ENCODE results near the gene LRRFIP2.
"Not testable (repeated sequence)": the region's sequence is repeated elsewhere in the genome, so short reads cannot be mapped to it uniquely, and the experiment has no call there.

The LRRFIP2 gene

GRCh38 chr3:37143821-37144220 is 30.6 kb downstream of the LRRFIP2 start:
- DNase-seq (ENCODE audit: low read depth) = no peak

GRCh38 chr3:37141676-37142075 is 32.7 kb downstream of the LRRFIP2 start:
- peak; percentile 21 for DNase-seq (ENCODE audit: low read depth)

- DNase-seq (ENCODE audit: low read depth) = no peak
Measured at GRCh38 chr3:37140899-37141541, 33.4 kb downstream of the LRRFIP2 start.

GRCh38 chr3:37139567-37140052 is 34.8 kb downstream of the LRRFIP2 start:
- no peak for DNase-seq (ENCODE audit: low read depth)

GRCh38 chr3:37138816-37139215 is 35.6 kb downstream of the LRRFIP2 start:
- no peak for DNase-seq (ENCODE audit: low read depth)

- DNase-seq (ENCODE audit: low read depth) = no peak
Measured at GRCh38 chr3:37137516-37137915, 36.9 kb downstream of the LRRFIP2 start.

- no peak for DNase-seq (ENCODE audit: low read depth)
Measured at GRCh38 chr3:37136067-37136466, 38.3 kb downstream of the LRRFIP2 start.

- peak; percentile 68 for DNase-seq (ENCODE audit: low read depth)
Measured at GRCh38 chr3:37135561-37135960, 38.8 kb downstream of the LRRFIP2 start.

GRCh38 chr3:37132334-37132733 is 42.0 kb downstream of the LRRFIP2 start:
- DNase-seq (ENCODE audit: low read depth) = no peak

- DNase-seq (ENCODE audit: low read depth) = no peak
Measured at GRCh38 chr3:37131860-37132144, 42.6 kb downstream of the LRRFIP2 start.

- DNase-seq (ENCODE audit: low read depth) = no peak
Measured at GRCh38 chr3:37130984-37131859, 43.2 kb downstream of the LRRFIP2 start.

GRCh38 chr3:37130448-37130847 is 43.9 kb downstream of the LRRFIP2 start:
- no peak for DNase-seq (ENCODE audit: low read depth)

GRCh38 chr3:37129871-37130270 is 44.5 kb downstream of the LRRFIP2 start:
- no peak for DNase-seq (ENCODE audit: low read depth)

GRCh38 chr3:37127340-37127739 is 47.0 kb downstream of the LRRFIP2 start:
- DNase-seq (ENCODE audit: low read depth) = no peak

GRCh38 chr3:37126856-37127255 is 47.5 kb downstream of the LRRFIP2 start:
- DNase-seq (ENCODE audit: low read depth) = no peak

GRCh38 chr3:37125195-37126073 is 48.9 kb downstream of the LRRFIP2 start:
- DNase-seq (ENCODE audit: low read depth) = no peak

GRCh38 chr3:37124435-37124834 is 49.9 kb downstream of the LRRFIP2 start:
- no peak for DNase-seq (ENCODE audit: low read depth)

GRCh38 chr3:37123292-37123691 is 51.1 kb downstream of the LRRFIP2 start:
- DNase-seq (ENCODE audit: low read depth) = no peak

- DNase-seq (ENCODE audit: low read depth) = not testable (repeated sequence)
Measured at GRCh38 chr3:37122069-37122468, 52.3 kb downstream of the LRRFIP2 start.

GRCh38 chr3:37118163-37118562 is 56.2 kb downstream of the LRRFIP2 start:
- DNase-seq (ENCODE audit: low read depth) = no peak

- DNase-seq (ENCODE audit: low read depth) = no peak
Measured at GRCh38 chr3:37117548-37117947, 56.8 kb downstream of the LRRFIP2 start.

- DNase-seq (ENCODE audit: low read depth) = no peak
Measured at GRCh38 chr3:37116998-37117397, 57.4 kb downstream of the LRRFIP2 start.

GRCh38 chr3:37115446-37115845 is 58.9 kb downstream of the LRRFIP2 start:
- peak; percentile 62 for DNase-seq (ENCODE audit: low read depth)
